ENCODE results near the gene GRB14.

DNA sequence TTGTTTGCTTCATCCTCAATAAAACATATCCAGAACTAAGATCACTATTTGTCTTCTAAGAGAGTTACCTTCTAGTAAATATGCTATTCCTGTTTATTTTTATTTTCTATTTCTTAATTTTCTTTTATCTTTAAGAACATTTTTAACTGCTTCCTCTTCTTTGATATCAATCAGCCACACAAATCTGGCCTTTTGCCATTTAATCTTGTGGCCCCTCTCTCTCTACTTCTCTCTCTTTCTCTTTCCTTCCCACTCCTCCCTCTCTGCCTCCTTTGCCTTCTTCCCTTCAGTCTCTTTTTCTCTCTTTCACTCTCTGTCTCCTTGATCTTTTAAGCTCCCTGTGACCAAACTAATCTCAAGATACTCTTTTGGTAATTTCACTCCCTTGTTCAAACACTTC lies 108.4 kb downstream of the GRB14 start:
- TF ChIP-seq POLR2AphosphoS5 (IDR thresholded peaks at IDR 0.05) (no peak), POLR2A (IDR thresholded peaks at IDR 0.05) (no peak)
- TF ChIP-seq, protein P1, sequence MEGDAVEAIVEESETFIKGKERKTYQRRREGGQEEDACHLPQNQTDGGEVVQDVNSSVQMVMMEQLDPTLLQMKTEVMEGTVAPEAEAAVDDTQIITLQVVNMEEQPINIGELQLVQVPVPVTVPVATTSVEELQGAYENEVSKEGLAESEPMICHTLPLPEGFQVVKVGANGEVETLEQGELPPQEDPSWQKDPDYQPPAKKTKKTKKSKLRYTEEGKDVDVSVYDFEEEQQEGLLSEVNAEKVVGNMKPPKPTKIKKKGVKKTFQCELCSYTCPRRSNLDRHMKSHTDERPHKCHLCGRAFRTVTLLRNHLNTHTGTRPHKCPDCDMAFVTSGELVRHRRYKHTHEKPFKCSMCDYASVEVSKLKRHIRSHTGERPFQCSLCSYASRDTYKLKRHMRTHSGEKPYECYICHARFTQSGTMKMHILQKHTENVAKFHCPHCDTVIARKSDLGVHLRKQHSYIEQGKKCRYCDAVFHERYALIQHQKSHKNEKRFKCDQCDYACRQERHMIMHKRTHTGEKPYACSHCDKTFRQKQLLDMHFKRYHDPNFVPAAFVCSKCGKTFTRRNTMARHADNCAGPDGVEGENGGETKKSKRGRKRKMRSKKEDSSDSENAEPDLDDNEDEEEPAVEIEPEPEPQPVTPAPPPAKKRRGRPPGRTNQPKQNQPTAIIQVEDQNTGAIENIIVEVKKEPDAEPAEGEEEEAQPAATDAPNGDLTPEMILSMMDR (IDR thresholded peaks at IDR 0.05) = no peak

Measured in prostate gland (tissue), 2 donors.